ENCODE measurements around the gene LHFPL2.

- no peak for TF ChIP-seq GATA2 (IDR thresholded peaks at IDR 0.05; ENCODE audit: low read depth, low read length)
- no peak for TF ChIP-seq GATA3 (IDR thresholded peaks at IDR 0.05; ENCODE audit: low read depth, low read length)
Observed at GRCh38 chr5:78613151-78613533, 35.4 kb downstream of the LHFPL2 start.

Measured in SH-SY5Y (cell line).